Effector memory CD4-positive, alpha-beta T cell (primary cell): ENCODE measurements around the gene ATP5PD.
A peak's percentile ranks its signal among the peaks of the same experiment; 100 is the strongest.

Experiments
- DNase-seq, 3 donors: peaks; one replicate each; pipeline ENCODE4 v3.0.0-alpha.2; 2020
- H3K27ac ChIP-seq: 2 replicates; pipeline ENCODE4 v1.7.0; 2013; ENCODE audit warnings: mild to moderate bottlenecking, low read length, moderate library complexity; ENCODE audit not compliant: insufficient read depth, poor library complexity, severe bottlenecking
- H3K27me3 ChIP-seq: replicated peaks from 2 replicates; pipeline ENCODE4 v1.7.0; 2013; ENCODE audit warnings: mild to moderate bottlenecking, low read length; ENCODE audit not compliant: insufficient read depth, control insufficient read depth, poor library complexity, severe bottlenecking
- H3K36me3 ChIP-seq: 2 replicates; pipeline ENCODE4 v1.7.0; 2013; ENCODE audit warnings: mild to moderate bottlenecking, low read length, moderate library complexity; ENCODE audit not compliant: control insufficient read depth, insufficient read depth
- H3K4me1 ChIP-seq: 2 replicates; pipeline ENCODE4 v1.7.0; 2013; ENCODE audit warnings: low read length, mild to moderate bottlenecking; ENCODE audit not compliant: control insufficient read depth, insufficient read depth, poor library complexity, severe bottlenecking
- H3K4me3 ChIP-seq: 2 replicates; pipeline ENCODE4 v1.7.0; 2013; ENCODE audit warnings: low read length, low read depth, mild to moderate bottlenecking; ENCODE audit not compliant: insufficient read depth, poor library complexity, severe bottlenecking
- H3K9me3 ChIP-seq: 2 replicates; pipeline ENCODE4 v1.7.0; 2013; ENCODE audit warnings: mild to moderate bottlenecking, low read length, moderate library complexity; ENCODE audit not compliant: control insufficient read depth
- total RNA-seq, 3 donors: gene quantifications; one replicate each; lab custom pipeline; 2026; lab: John Stamatoyannopoulos, UW

ATP5PD gene
- total RNA-seq, result 35.6 to 65.0 (median 51.3) reads per million in 3 donors

- H3K27ac ChIP-seq, result peak within 1 kb of the TSS; percentile 87
- peaks cover 9% of the 10 kb centered on the region for H3K36me3 ChIP-seq
- peak; percentile 88 to 92 (median 92) for DNase-seq
- no peaks in the 10 kb centered on the region for H3K9me3 ChIP-seq
- H3K27me3 ChIP-seq, result no peaks in the 10 kb centered on the region
- H3K4me3 ChIP-seq, result peak within 1 kb of the TSS; percentile 100
- peaks cover 10% of the 10 kb centered on the region for H3K4me1 ChIP-seq
Measured at GRCh38 chr17:75046407-75047289, at the start of gene ATP5PD, which contains the start of gene KCTD2. Gene ATP5PD (minus strand): TSS chr17:75046969. CDS start chr17:75042650, 4,319 bp downstream. Gene KCTD2 (plus strand): TSS chr17:75047225. CDS start chr17:75047251, 26 bp downstream.

GRCh38 chr17:75096082-75096625 lies 49.4 kb upstream of the ATP5PD start:
- Histone ChIP-seq H3K27ac (no peak overlapping the region), H3K4me1 (no peaks in the 10 kb centered on the region), H3K27me3 (no peaks in the 10 kb centered on the region), H3K9me3 (no peaks in the 10 kb centered on the region), H3K36me3 (peaks cover 4% of the 10 kb centered on the region), H3K4me3 (no peak overlapping the region)
- DNase-seq, result no peak

GRCh38 chr17:75094871-75095399 lies 48.2 kb upstream of the ATP5PD start:
- Histone ChIP-seq H3K27ac (no peak overlapping the region), H3K27me3 (no peaks in the 10 kb centered on the region), H3K4me3 (no peak overlapping the region), H3K4me1 (no peaks in the 10 kb centered on the region), H3K36me3 (no peaks in the 10 kb centered on the region), H3K9me3 (no peaks in the 10 kb centered on the region)
- no peak for DNase-seq

- no peaks in the 10 kb centered on the region for H3K4me1 ChIP-seq
- no peak for DNase-seq
- H3K4me3 ChIP-seq, result no peak overlapping the region
Measured at GRCh38 chr17:75093548-75094158, 46.9 kb upstream of the ATP5PD start.

GRCh38 chr17:75091855-75092327 lies 45.1 kb upstream of the ATP5PD start:
- Histone ChIP-seq H3K4me3 (no peak overlapping the region), H3K36me3 (no peaks in the 10 kb centered on the region), H3K9me3 (no peaks in the 10 kb centered on the region), H3K27me3 (no peaks in the 10 kb centered on the region), H3K27ac (no peak overlapping the region), H3K4me1 (peaks cover 5% of the 10 kb centered on the region)
- DNase-seq, result no peak

More at GRCh38 chr17:75093548-75094158, 46.9 kb upstream of the ATP5PD start:
- Histone ChIP-seq H3K36me3 (no peaks in the 10 kb centered on the region), H3K27me3 (no peaks in the 10 kb centered on the region), H3K9me3 (no peaks in the 10 kb centered on the region), H3K27ac (no peak overlapping the region)

- Histone ChIP-seq H3K36me3 (no peaks in the 10 kb centered on the region), H3K4me1 (peaks cover 5% of the 10 kb centered on the region), H3K27ac (no peak overlapping the region), H3K9me3 (no peaks in the 10 kb centered on the region), H3K27me3 (no peaks in the 10 kb centered on the region), H3K4me3 (no peak overlapping the region)
- no peak for DNase-seq
Measured at GRCh38 chr17:75090871-75091854, 44.4 kb upstream of the ATP5PD start.

- peak overlapping the region; percentile 70 for H3K4me3 ChIP-seq
- no peaks in the 10 kb centered on the region for H3K9me3 ChIP-seq
- H3K27ac ChIP-seq, result no peak overlapping the region
- no peak for DNase-seq
- peaks cover 10% of the 10 kb centered on the region for H3K4me1 ChIP-seq
- H3K36me3 ChIP-seq, result no peaks in the 10 kb centered on the region
- H3K27me3 ChIP-seq, result no peaks in the 10 kb centered on the region
Measured at GRCh38 chr17:75088465-75089417, 42.0 kb upstream of the ATP5PD start.

GRCh38 chr17:75087558-75088453 lies 41.0 kb upstream of the ATP5PD start, which contains the start of gene SLC16A5:
Gene SLC16A5 (plus strand): TSS chr17:75087954. CDS start chr17:75093637, 5,683 bp downstream.
- Histone ChIP-seq H3K36me3 (no peaks in the 10 kb centered on the region), H3K4me1 (peaks cover 10% of the 10 kb centered on the region)
- DNase-seq, result peak in 2 of 3 donors; percentile 16 to 25

More at GRCh38 chr17:75087558-75088453, 41.0 kb upstream of the ATP5PD start, which contains the start of gene SLC16A5:
- H3K9me3 ChIP-seq, result no peaks in the 10 kb centered on the region
- no peaks in the 10 kb centered on the region for H3K27me3 ChIP-seq
- peak within 1 kb of the TSS; percentile 70 for H3K4me3 ChIP-seq
- peak within 1 kb of the TSS; percentile 58 for H3K27ac ChIP-seq
